Posterior vena cava (tissue), 2 donors: ENCODE measurements around the gene CBX8. TPM values are rescaled to one million over a fixed set of nuclear protein-coding genes. Genes with fewer than 3 reads are reported as not detected.

Source experiments
- DNase-seq: peaks from one replicate; pipeline ENCODE4 v3.0.0-alpha.2; 2020; ENCODE audit warnings: low spot score
- intact Hi-C, 2 donors: fragments of 100-400 bp; cut with DNase I; formaldehyde crosslinking; loops; one replicate each; pipeline versions ENCODE4 v1.14.1 to v1.14.2; 2022 to 2023
- total RNA-seq, 2 donors: library from RNA; stranded (reverse); fragmentation: NEBNext Ultra II Directional; extraction: Animal tissue kit (Norgen Biotek cat#: 25700); gene quantifications; one replicate each; pipeline ENCODE4 v1.2.1, GENCODE V29; 2021
- donor health status: DM: yes; HTN: yes; CAD: no.
- donor health status: DM: yes; HTN: yes; CAD: no.

The CBX8 gene
- total RNA-seq, 2 donors from 2014 or later = 4.4 to 5.1 TPM

GRCh38 chr17:79788989-79789942 lies 7.6 kb downstream of the CBX8 start:
- DNase-seq = no peak
- intact Hi-C loops = no loop called here

- no peak for DNase-seq
- intact Hi-C loops = no loop called here
Measured at GRCh38 chr17:79788455-79788854, 8.4 kb downstream of the CBX8 start.

- no peak for DNase-seq
- intact Hi-C loops = no loop called here
Measured at GRCh38 chr17:79786930-79787643, 9.8 kb downstream of the CBX8 start.

GRCh38 chr17:79785900-79786810 lies 10.7 kb downstream of the CBX8 start:
- intact Hi-C loops = no loop called here
- no peak for DNase-seq

GRCh38 chr17:79785017-79785899 lies 11.6 kb downstream of the CBX8 start:
- no peak for DNase-seq
- intact Hi-C loops = no loop called here

- intact Hi-C loops = no loop called here
- no peak for DNase-seq
Measured at GRCh38 chr17:79784353-79785016, 12.4 kb downstream of the CBX8 start.

GRCh38 chr17:79783891-79784290 lies 13.0 kb downstream of the CBX8 start:
- intact Hi-C loops = no loop called here
- no peak for DNase-seq

- no peak for DNase-seq
- intact Hi-C loops = no loop called here
Measured at GRCh38 chr17:79781736-79782575, 14.9 kb downstream of the CBX8 start.

GRCh38 chr17:79781012-79781650 lies 15.7 kb downstream of the CBX8 start:
- DNase-seq = no peak
- intact Hi-C loops = no loop called here

GRCh38 chr17:79779661-79780365 lies 17.1 kb downstream of the CBX8 start:
- intact Hi-C loops = no loop called here
- DNase-seq = no peak

GRCh38 chr17:79779084-79779529 lies 17.8 kb downstream of the CBX8 start:
- no peak for DNase-seq
- intact Hi-C loops = no loop called here

- intact Hi-C loops = no loop called here
- DNase-seq = no peak
Measured at GRCh38 chr17:79778504-79779083, 18.3 kb downstream of the CBX8 start.

- intact Hi-C loops = no loop called here
- peak; percentile 91 for DNase-seq
Measured at GRCh38 chr17:79777894-79778503, 18.9 kb downstream of the CBX8 start, which contains the start of gene CBX2. Gene CBX2, plus strand, starts transcription at chr17:79778148. Its CDS starts 88 bp downstream, at chr17:79778236.

- intact Hi-C loops = no loop called here
- no peak for DNase-seq
Measured at GRCh38 chr17:79777120-79777893, 19.6 kb downstream of the CBX8 start.
